ENCODE results near the gene LSAMP. TPM values are rescaled to one million over a fixed set of nuclear protein-coding genes. Genes with fewer than 3 reads are reported as not detected.

The LSAMP gene
- total RNA-seq, 1 experiment from 2014 or later: 0.10 TPM

DNA sequence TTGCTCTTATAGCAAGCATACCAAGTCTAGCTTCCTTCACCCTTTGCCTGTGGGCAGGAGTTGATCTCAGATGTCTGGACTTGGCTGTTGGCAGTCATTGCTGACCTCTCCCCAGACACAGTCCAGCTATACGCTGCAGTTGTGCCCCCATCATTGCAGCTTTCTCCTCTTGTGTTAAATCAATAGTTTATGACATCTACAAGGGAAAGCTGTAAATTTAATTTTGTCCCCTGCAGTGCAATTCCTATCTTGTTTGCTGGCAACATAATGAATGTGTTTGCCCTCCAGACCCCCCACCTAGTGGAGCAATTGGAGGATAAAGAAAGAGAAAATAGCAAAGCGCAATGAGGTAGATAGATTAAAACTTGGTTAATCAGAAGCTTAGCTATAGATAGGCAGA lies 280.2 kb downstream of the LSAMP start:
- no peak for DNase-seq (ENCODE audit: low spot score)

GRCh38 chr3:116164039-116164438 lies 281.2 kb downstream of the LSAMP start:
- DNase-seq (ENCODE audit: low spot score): no peak

- DNase-seq (ENCODE audit: low spot score): peak; percentile 35
These were observed 283.4 kb downstream of the LSAMP start for GRCh38 chr3:116161575-116162525.

DNA sequence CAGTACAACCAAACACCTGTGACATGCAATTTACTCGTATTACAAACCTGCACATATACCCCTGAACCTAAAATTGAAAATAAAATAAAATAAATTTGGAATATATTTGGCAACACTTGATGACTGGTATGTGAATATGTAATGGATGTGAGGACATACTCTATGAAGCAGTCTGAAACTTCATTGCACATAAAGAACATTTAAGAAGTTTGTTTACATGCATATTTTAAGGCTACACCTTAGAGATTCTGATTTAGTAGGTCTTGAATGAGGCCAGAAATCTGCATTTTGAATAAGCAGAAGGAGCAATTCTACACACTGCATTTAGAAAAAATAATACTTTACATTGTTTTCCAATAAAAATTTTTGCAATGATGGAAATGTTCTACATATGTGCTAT lies 284.7 kb downstream of the LSAMP start:
- no peak for DNase-seq (ENCODE audit: low spot score)

DNA sequence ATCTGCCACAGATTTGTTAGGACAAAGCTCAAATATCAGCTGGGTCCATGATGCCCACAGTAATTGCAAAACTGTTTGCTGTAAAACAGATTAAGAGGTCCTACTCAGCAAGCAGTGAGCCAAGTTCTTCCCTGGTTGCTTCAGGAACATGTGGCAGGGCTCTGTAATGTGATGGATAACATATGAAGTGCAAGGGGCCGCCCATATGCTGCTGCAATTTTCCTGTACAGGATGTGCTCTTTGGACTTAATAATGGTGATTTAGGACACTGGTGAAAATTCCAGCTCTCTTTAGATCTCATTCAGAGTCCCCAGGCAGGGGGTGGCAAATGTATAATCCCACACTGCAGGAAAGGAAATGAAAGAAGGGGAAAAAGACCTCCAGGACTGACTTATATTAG lies 289.4 kb downstream of the LSAMP start:
- no peak for DNase-seq (ENCODE audit: low spot score)

DNA sequence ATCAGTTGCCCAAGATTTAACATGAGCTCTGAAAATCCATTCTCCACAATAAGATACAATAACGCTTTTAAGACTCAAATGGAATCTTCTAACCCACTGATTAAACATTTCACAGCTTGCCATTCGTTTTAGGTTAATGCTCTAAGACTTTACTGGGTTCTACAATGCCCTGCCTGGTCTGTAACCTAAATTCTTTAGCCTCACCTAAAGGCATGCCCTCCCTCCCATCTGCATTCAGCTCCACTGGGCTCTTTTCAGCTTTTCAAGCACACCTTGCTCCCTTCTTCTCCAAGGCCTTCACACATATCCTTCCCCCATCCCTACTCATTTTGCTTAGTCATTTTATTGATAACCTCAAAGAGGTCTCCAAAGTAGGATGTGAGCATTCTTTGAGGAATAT lies 290.9 kb downstream of the LSAMP start:
- no peak for DNase-seq (ENCODE audit: low spot score)

GRCh38 chr3:116153174-116153573 lies 292.1 kb downstream of the LSAMP start:
- DNase-seq (ENCODE audit: low spot score): peak; percentile 6

GRCh38 chr3:116150655-116151167 lies 294.6 kb downstream of the LSAMP start:
- DNase-seq (ENCODE audit: low spot score): no peak

GRCh38 chr3:116148881-116149851 lies 296.1 kb downstream of the LSAMP start:
- peak; percentile 46 for DNase-seq (ENCODE audit: low spot score)

GRCh38 chr3:116145613-116146012 lies 299.7 kb downstream of the LSAMP start:
- no peak for DNase-seq (ENCODE audit: low spot score)

- DNase-seq (ENCODE audit: low spot score): no peak
These were observed 303.6 kb downstream of the LSAMP start for GRCh38 chr3:116141724-116142123.

DNA sequence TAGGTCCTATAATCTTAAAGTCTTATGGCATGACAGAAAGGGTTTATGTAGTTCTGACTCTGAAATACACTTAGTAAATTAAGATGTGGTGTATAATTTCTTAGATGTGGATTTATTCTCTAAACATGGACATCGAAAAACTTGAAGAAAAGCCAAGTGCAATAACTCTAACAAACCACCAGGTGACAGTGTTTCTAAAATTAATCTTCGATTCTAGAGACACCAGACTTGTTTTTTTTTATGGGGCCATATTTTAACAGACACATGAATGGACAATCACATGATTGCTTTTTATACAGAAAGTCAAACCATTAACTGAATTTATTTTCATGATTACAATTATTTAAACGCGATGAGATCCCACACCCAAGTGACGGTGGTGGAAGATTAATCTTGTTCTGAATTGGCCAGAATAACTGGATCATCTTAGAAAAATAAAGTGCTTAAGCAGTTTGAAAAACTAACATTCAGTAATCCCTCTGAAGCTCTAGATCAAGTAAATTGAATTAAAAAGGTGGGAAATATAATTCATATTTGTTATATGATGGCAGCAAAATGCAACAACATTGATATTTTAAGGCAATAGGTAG lies 305.1 kb downstream of the LSAMP start:
- peak; percentile 59 for DNase-seq (ENCODE audit: low spot score)

DNA sequence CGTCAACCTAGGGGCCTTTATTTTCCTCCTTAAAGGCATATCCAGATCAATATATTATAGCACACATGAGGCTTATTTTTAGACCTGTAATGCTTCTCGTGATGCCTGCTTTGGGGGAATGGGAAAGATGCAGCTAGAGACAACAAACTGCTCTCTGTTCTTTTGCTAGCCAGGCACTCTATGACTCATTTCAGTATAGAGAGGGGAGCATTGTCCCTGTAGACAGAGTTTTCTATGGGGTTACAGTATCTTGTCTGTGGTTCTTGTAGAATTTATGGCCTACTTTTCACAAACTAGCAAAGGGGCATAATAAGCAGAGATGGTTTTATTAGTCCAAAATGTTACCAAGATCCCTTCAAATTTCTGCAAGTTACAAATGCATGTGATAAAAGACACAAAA lies 305.6 kb downstream of the LSAMP start:
- DNase-seq (ENCODE audit: low spot score): peak; percentile 10

DNA sequence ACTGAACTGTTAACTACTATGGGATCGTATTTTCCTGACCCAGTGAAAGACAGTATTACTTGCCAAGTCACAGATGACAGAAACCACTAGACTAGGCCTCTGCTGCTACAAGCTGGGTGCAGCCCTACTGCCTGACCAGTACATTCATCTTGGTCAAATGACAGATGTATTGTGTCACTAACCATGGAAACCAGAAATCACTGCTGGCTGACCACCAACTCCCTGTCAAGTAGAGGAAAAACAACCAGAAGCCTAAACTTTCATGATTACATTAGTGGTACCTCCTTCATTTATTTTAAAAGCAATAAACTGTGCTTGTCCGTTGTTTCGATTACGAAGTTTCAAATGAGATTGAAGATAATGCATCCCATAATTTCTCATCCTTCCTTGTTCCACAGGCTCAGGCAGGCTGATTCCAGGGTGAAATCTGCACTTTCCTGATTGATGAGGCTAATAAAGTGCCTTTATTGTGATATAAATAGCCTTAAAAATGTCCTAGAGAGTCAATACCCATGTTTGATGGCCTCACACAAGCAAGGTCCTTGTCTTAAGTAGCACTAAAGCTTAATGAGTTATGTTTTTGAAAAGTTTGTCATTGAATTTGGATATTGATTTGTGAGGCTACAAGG lies 309.7 kb downstream of the LSAMP start:
- DNase-seq (ENCODE audit: low spot score): peak; percentile 81

DNA sequence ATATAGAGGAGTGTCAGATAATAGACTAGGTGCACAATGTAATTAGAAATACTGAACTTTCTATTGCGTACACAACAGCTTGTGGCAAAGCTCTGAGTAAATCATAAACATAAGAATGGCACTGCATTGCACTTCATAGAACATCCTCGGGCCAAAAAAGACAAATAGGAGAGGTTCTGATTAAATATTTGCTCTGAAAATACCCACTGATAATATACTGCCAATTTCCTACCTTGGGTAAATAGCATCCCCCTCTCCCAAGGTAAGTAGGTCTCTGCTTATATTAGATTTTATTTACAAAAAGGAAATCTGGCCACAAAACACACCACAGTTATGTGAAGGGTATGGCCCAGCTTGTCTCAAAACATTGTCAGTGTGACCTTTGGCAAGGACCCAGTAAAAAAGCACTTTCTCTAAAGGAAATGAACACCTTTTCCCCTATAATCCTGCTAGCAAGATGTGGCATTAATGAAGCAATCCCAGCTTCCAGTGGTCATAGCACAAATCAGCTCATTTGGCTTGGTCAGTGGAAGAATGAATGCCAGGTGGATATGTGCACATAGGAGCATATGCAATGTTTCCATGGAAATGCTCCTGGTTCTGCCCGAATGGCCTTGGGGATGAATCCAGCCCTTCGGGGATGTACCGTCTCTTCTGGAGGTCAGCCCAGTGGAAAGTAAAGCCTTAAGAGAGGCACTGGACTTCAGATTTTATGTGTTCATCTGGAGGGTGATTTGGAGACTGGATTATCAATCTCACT lies 315.9 kb downstream of the LSAMP start:
- DNase-seq (ENCODE audit: low spot score): no peak

DNA sequence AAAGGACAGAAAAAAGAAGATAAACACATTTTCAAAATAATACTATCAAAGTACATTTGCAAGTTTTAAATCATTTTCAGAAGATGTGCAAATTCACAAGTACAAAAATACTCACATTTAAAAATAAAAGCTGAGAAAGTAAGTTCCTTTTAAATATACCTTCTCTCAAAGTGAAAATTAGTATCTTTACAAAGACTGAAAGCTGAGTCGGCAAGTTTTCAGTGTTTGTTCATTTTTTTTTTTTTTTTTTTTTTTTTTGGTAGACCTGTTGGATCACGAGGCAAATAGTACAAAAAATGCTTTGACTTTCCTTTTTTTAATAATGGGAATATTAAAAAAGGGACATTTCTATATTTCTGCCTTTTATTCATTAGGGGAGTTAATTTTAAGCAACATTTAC lies 317.8 kb downstream of the LSAMP start:
- no peak for DNase-seq (ENCODE audit: low spot score)

DNA sequence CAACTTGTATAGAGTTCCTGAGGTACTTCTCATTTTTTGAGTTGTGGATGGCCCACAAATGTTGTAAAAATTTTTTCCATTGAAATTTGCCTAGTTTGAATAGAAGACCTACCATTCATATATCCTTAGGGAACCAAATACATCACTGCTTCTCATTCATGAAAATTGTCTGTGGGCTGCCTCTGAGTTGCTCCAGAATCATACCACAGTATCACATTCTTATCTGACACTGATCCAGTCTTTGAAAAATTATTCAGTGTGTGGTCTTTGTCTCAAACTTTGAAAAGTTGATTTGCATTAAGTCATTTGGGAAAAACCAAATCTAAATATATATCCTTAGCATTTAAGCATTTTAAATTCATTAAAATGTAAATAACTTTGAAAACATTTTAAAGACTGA lies 321.1 kb downstream of the LSAMP start:
- no peak for DNase-seq (ENCODE audit: low spot score)

DNA sequence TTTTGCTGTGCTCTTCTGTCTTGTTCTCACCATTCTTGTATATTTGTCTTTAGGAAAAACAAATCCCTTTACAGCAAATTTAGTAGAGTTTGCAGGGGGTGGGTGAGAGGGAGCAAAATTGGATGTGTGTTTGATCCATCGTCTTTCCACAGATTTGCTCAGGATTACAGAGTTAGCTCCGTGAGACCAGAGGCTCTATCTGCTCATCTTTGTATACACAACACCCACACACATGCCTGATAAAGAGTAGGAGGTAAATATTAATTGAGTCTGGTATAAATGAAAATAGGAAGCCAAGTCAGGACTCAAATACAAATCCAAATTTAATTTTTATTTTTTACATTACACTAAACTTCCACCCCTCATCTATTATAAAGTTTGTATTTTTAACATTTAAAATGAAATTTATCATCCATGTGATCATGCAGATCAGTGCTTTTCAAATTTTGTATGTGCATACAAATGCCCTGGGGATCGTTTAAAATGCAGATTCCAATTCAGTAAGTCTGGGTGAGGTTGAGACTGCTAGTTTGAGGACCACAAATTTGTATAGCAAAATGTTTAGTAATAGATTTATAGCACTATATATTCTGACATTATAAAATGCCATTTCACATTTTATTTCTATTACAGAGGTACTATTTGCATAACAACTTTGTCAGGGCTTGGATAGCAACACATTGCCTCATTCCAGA lies 326.7 kb downstream of the LSAMP start:
- DNase-seq (ENCODE audit: low spot score): no peak

DNA sequence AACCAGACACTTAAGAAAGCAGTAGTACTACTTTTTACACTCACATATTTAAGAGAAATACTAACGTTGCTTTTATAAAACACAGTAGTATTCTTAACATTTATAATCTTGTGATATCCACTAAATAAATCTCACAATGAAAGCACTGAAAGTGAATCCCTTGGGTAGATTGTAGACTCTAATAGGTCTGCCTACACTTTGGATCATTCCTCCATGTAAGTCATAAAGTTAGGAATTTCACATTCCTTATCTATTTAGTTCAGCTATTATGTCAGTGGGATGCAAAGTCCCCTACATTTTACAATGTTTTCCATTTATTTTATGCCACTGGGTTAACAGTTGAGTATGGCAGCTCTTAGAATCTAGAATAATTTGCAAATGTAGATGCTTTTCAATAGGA lies 330.7 kb downstream of the LSAMP start:
- DNase-seq (ENCODE audit: low spot score): no peak

GRCh38 chr3:116112696-116113095 lies 332.6 kb downstream of the LSAMP start:
- DNase-seq (ENCODE audit: low spot score): no peak

Measured in A172 (cell line).